HuH-7 (cell line): ENCODE results near the gene MEF2D.
A peak's percentile ranks its signal among the peaks of the same experiment; 100 is the strongest.

Experiments used
- DNase-seq: peaks from one replicate; pipeline ENCODE4 v3.0.0; 2011; ENCODE audit warnings: low spot score

MEF2D gene

GRCh38 chr1:156467906-156468305 lies 32.7 kb downstream of the MEF2D start:
- no peak for DNase-seq

GRCh38 chr1:156467385-156467784 lies 33.2 kb downstream of the MEF2D start:
- DNase-seq: no peak

GRCh38 chr1:156465747-156466365 lies 34.7 kb downstream of the MEF2D start:
- DNase-seq: no peak

- DNase-seq: no peak
These were observed 35.6 kb downstream of the MEF2D start for GRCh38 chr1:156464825-156465452.

GRCh38 chr1:156464335-156464734 lies 36.2 kb downstream of the MEF2D start:
- DNase-seq: no peak

GRCh38 chr1:156463874-156464273 lies 36.7 kb downstream of the MEF2D start:
- no peak for DNase-seq

GRCh38 chr1:156462954-156463795 lies 37.4 kb downstream of the MEF2D start:
- DNase-seq: no peak

GRCh38 chr1:156461781-156462647 lies 38.6 kb downstream of the MEF2D start:
- DNase-seq: no peak

GRCh38 chr1:156461109-156461508 lies 39.5 kb downstream of the MEF2D start:
- no peak for DNase-seq

GRCh38 chr1:156460525-156460924 lies 40.0 kb downstream of the MEF2D start:
- DNase-seq: no peak

- no peak for DNase-seq
These were observed 42.4 kb downstream of the MEF2D start for GRCh38 chr1:156458181-156458503.

- peak; percentile 95 for DNase-seq
These were observed 43.7 kb downstream of the MEF2D start for GRCh38 chr1:156456625-156457465.

- DNase-seq: no peak
These were observed 45.2 kb downstream of the MEF2D start for GRCh38 chr1:156455362-156455761.

GRCh38 chr1:156452907-156453306 lies 47.7 kb downstream of the MEF2D start:
- DNase-seq: no peak

- no peak for DNase-seq
These were observed 48.9 kb downstream of the MEF2D start for GRCh38 chr1:156451505-156452160.

- no peak for DNase-seq
These were observed 52.2 kb downstream of the MEF2D start for GRCh38 chr1:156448134-156448967.

GRCh38 chr1:156445789-156446263 lies 54.7 kb downstream of the MEF2D start:
- DNase-seq: peak; percentile 90

GRCh38 chr1:156444407-156445001 lies 56.1 kb downstream of the MEF2D start:
- DNase-seq: no peak

GRCh38 chr1:156443286-156443685 lies 57.3 kb downstream of the MEF2D start:
- no peak for DNase-seq
